SIG-M5 treated with dmso at 0.1 percent for 504 hours (cell line): ENCODE results near the gene PIEZO1.

ENCODE experiments used
- DNase-seq: peaks from one replicate; lab custom pipeline; 2025; ENCODE audit not compliant: unreplicated experiment; lab: John Stamatoyannopoulos, UW

The PIEZO1 gene

DNA sequence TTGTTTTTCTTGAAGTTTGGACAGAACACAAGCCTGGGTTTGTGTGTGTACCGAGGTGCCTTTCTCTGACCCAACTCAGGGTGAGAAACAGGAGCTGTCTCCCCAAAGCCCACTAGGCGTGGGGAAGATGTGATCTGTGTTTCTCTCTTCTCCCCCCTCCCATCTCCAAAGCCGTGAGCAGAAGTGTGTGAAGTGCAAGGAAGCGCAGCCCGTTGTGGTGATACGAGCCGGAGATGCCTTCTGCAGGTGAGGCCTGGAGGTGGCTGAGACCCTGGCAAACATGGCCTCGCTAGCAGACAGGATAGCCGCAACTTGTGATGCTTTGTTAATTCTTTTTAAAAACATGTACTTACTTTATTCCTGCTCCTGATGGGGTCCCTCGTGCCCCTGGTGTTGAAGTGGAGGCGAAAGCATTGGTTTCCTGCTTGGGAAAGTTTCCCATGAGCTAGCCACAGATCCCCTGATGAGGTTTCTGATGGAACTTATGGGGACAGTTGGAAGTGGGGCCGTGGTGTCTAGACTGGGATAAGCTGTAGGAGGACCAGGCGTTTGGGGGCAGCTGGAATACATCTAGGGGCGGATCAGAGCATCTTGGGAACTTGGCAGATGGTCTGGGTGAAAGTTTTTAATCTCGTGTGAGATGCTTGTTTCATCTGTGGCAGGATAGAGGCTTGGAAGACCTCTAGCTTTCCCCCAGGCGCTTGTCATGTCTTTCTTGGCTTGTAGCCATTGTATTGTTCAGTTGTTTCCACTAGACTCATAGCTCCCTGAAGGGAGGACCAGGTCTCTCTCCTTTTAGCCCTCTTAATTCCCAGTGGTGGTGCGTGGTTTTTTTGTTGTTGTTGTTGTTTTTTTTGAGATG lies 77.8 kb downstream of the PIEZO1 start:
- no peak for DNase-seq

DNA sequence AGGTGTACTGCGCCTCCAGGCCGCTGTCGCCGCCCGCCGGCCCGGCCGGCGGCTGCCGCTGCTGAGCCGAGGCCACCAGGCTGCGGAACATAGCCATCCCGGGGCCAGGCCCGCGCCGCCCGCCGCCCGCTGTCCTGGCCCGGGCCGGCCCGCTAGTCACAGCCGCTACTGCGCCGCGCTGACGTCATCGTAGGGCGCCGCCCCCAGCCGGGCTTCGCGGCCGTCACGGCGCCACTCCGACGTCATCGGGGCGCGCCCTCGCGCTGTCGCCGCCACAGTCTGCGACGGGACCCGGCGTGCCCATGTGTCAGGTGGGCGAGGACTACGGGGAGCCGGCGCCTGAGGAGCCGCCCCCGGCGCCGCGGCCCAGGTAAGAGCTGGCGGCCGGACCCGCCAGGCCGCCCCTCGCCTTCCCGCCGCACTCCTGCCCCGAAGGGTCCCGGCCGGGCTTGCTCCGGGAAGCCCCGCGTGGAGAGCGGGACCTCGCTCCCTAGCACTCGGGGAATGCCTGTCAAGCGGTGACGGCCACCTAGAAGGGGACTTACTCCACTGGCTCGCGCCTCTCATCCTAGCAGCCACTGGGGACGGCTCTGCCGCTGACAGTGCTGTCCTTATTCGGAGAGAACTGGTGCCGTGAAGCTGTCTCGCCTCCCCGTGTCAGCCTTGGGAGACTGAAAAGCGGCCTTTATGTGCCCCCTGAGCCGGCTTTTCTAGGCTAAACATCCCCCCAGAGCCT lies 78.6 kb downstream of the PIEZO1 start, which contains the start of the genes CTU2 and RNF166:
CTU2 (plus strand) TSS at position 275 of the 736 bp plus-strand sequence; CDS start at position 303, 28 bp downstream.
RNF166 (minus strand) TSS at position 180 of the 736 bp plus-strand sequence; CDS start at position 97, 83 bp downstream.
- peak; percentile 77 for DNase-seq

DNA sequence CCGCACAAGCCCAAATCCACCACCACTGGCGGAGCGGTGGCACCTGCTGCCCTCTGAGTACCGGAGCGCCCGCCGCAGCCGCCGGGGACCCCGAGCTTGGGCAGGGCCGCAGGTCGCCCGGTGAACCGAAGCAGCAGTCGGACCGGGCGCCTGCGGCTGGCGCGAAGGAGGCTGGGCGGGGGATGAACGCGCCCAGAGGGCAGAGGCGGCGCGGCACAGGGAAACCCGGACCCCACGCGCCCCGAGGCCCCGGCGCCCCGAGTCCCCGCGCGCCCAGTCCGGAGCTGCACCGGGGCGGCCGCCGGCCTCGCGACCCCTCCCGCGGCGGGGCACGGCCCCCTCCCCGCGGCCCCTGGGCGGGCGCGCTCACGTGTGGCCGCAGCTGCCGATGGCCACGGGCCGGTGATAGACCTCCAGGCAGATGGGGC lies 79.2 kb downstream of the PIEZO1 start:
- DNase-seq, result no peak

- DNase-seq, result peak; percentile 89
These were observed 79.8 kb downstream of the PIEZO1 start for GRCh38 chr16:88705076-88705684.

DNA sequence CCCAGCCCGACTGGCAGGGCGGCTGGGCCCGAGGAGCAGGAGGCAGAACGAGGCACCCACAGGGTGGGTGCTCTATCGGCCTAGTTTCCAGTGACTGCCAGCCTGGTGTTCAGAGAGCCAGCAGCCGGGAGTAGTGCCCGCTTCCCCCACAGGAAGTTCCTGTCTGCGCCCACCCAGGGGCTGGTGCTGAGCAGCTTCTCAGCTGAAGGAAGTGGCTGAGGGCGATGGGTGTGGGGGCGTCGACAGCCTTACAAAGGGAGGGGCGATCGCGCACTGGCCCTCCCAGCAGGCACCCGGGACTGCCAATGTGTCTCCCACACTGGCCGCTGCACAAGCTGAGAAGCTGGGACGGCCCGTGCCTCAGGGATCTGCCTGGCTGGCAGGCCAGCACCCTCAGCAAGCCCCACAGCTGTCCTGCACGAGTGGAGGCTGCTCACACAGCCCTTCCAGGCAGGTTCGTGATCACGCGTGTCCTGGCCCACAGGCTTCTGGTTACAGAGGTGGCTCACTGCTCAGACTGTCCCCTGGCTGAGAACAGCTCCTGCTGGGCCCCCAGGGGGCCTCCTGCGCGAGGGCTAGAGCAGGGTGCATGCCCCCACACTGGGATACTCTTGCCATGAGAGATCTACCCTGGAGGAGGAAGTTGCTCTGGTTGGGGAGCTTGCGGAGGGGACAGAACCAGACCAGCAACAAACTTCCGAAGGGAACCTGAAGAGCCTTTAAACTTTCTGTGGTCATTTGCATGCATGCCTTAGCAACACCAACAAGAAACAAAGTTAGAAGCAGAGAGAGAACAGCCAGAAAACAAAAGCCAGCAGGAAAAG lies 81.3 kb downstream of the PIEZO1 start:
- DNase-seq, result peak; percentile 82

- peak; percentile 40 for DNase-seq
These were observed 82.4 kb downstream of the PIEZO1 start for GRCh38 chr16:88702371-88703210.

GRCh38 chr16:88701581-88702370 lies 83.2 kb downstream of the PIEZO1 start:
- DNase-seq, result no peak

- DNase-seq, result peak; percentile 90
These were observed 84.2 kb downstream of the PIEZO1 start for GRCh38 chr16:88700636-88701482.

DNA sequence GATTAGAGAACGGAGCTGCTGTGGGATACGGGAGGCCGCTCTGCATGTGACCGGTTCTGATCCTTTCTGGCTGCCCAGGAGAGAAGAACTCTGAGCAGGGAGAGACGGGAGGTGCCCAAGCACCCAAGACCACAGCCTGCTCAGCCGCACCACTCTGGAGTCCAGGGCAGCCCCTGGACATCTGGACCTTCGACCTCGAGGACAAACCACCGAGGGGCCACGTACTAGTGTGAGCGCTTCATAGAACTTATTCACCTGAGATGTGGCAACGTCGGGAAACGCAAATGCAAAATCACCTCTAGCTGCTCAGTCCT lies 84.7 kb downstream of the PIEZO1 start:
- DNase-seq, result no peak

DNA sequence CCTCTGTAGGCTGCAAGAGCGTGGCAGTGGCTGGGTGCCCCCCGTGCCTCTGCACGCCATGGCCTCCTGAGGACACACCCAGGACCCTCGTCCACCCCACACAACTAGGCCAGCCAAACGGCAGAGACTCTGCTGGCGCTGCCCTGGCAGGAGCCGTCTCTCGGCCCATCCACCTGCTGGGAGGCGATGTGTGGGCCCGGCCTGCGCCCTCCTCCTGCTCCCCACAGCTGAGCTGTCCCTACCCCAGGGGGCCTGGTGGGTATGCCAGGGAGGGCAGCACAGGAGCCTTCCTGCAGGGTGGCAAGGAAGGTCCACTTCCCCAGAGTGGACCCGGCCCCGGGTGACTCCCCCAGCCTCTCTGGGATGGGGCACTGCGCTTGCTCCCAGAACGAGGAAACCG lies 85.8 kb downstream of the PIEZO1 start:
- DNase-seq, result no peak

DNA sequence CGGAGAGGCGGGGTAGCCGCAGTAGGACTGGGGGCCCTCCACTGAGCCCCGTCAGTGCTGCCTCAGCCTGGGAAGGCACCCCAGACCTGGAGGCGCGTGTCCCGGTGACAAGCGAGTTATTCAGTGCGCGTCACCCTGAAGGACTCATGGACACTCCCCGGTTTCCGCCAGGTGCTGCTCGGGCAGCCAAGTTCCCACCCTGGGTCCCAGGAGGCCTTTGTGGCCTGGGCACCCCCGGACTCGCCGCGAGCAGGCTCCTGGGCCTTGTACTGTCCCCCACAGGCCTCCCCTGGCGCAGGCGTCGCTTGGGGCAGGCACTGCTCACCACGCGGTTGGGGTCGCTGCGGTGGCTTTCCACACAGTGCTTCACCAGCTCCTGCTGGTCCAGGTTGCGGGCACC lies 86.4 kb downstream of the PIEZO1 start:
- DNase-seq, result no peak

- DNase-seq, result no peak
These were observed 87.0 kb downstream of the PIEZO1 start for GRCh38 chr16:88697831-88698615.

DNA sequence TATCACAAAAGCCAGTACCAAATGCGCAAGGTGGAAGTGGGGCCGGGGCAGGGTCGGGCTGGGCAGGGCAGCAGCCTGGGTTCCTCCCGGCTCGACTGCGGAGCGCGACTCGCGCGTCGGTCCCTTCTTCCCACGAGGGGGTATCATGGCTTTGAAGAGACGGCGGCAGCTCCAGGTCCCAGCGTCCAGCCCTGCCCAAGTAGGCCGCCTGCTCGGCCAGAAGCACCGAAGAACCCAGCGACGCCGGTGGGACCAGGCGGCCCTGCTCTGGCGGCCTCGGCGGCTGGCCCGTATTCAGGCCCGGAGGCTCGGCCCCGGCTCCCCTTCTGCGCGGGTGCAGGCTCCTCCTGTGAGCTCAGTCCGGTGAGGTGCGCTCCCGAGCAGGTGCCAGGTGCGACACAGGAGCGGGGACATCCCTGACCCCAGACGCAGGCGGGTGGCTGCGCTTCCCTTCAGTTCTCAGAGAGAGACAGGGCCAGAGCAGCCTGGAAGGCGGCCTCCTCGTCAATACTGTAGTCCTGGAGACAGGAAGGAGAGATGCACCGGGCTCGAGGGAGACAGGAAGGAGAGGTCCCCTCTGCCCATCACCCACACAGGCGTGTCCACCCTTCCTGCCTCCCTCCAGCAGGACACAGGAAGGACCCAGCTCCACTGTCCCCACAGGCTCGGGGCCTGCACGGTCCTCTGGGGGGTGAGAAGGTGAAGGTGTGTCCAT lies 87.7 kb downstream of the PIEZO1 start:
- no peak for DNase-seq

- DNase-seq, result no peak
These were observed 88.6 kb downstream of the PIEZO1 start for GRCh38 chr16:88696441-88696840.

DNA sequence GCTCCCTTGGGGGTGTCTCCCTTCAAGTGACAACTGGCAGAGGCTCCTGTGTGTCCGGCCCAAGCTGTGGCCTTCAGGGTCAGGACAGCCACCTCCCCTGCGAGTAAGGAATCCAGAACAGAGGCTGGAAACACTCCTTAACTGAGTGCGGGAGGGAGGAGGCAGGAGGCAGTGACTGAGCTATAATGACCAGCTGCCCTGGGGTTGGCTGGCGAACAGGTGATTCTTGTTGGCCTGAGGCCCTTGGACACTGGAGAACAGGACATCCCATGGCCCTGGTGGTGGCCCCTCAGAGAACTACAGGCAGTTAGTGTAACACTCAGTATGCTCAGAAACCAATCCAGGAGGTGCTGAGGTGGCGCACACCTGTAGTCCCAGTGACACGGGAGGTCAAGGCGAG lies 89.3 kb downstream of the PIEZO1 start:
- no peak for DNase-seq

DNA sequence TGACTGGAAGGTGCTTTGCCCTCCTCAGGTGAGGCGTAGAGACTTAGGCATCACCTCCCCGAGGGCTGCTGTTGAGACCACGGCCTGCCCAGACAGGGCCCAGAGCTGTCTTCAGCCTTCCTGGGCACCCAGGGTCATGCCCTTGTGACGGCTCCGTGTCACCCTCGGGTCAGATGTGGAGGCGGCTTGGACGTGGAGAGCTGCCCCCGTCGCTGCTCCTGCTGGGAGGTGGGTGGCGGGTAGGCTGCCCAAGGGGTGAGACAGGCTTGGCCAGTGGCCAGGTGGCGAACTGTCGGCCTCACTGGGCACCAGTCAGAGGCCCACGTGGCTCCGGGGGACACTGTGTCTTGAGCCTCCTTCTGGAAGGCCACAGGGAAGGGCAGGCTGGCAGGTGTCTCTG lies 89.8 kb downstream of the PIEZO1 start:
- no peak for DNase-seq
